Measurements from ENCODE around the gene RNF144A.

RNF144A gene

GRCh38 chr2:6947929-6948676 is 30.9 kb downstream of the RNF144A start:
- in situ Hi-C loops (cut with HindIII; ENCODE audit: low pct_ligation_motif_present, low sequenced_read_pairs), result no loop called here
- H3K27me3 ChIP-seq (replicated peaks), result no peaks in the 10 kb centered on the region
- no peaks in the 10 kb centered on the region for H3K36me3 ChIP-seq (replicated peaks)
- H3K27ac ChIP-seq, result no peak overlapping the region
- TF ChIP-seq, protein P1, sequence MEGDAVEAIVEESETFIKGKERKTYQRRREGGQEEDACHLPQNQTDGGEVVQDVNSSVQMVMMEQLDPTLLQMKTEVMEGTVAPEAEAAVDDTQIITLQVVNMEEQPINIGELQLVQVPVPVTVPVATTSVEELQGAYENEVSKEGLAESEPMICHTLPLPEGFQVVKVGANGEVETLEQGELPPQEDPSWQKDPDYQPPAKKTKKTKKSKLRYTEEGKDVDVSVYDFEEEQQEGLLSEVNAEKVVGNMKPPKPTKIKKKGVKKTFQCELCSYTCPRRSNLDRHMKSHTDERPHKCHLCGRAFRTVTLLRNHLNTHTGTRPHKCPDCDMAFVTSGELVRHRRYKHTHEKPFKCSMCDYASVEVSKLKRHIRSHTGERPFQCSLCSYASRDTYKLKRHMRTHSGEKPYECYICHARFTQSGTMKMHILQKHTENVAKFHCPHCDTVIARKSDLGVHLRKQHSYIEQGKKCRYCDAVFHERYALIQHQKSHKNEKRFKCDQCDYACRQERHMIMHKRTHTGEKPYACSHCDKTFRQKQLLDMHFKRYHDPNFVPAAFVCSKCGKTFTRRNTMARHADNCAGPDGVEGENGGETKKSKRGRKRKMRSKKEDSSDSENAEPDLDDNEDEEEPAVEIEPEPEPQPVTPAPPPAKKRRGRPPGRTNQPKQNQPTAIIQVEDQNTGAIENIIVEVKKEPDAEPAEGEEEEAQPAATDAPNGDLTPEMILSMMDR (IDR thresholded peaks at IDR 0.05; ENCODE audit: low read depth, low read length, missing control alignments), result no peak
- DNase-seq, result no peak
- no peak overlapping the region for H3K4me3 ChIP-seq (ENCODE audit: low read depth, low read length)

DNA sequence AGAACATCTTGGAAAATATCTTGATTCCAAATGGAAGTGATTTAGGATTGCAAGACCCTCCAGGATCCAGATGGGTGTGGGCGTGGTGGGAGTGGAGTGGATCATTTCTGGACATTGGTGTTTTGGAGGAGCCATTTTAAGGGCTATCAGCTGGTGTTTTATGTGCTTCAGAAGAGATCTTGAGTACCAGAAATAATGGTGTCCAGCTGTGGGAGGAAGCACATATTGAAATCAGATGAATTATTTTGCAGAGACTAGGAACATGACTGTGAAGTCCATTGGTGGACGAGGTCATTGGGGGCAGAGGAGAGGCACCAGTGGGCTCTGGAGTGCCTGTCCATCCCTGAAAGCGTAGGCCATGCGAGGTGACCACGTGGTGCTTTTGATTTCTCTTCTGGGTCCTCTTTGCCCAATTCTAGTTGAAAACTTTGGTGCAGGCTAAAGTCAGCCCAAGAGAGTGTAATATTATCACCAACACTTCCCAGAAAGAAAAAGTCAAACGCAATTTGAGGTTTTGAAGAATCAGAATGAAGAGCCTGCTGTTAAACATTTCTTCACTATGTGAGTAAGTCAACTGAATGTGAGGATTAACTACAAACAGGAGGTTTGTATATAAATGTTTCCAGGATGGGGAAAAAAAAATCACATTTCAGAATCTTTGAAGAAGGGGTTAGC is 31.6 kb downstream of the RNF144A start:
- DNase-seq, result no peak
- Histone ChIP-seq H3K4me3 (ENCODE audit: low read depth, low read length) (no peak overlapping the region), H3K27ac (no peak overlapping the region)

GRCh38 chr2:6951046-6951445 is 33.8 kb downstream of the RNF144A start:
- Histone ChIP-seq H3K27ac (no peak overlapping the region), H3K27me3 (replicated peaks) (no peaks in the 10 kb centered on the region), H3K4me3 (ENCODE audit: low read depth, low read length) (no peak overlapping the region), H3K36me3 (replicated peaks) (no peaks in the 10 kb centered on the region)
- DNase-seq, result no peak
- in situ Hi-C loops (cut with HindIII; ENCODE audit: low pct_ligation_motif_present, low sequenced_read_pairs), result no loop called here
- TF ChIP-seq, protein P1 (IDR thresholded peaks at IDR 0.05; ENCODE audit: low read depth, low read length, missing control alignments), result no peak

More for the DNA sequence above, 31.6 kb downstream of the RNF144A start:
- TF ChIP-seq, protein P1 (IDR thresholded peaks at IDR 0.05; ENCODE audit: low read depth, low read length, missing control alignments), result no peak
- no peaks in the 10 kb centered on the region for H3K36me3 ChIP-seq (replicated peaks)
- H3K27me3 ChIP-seq (replicated peaks), result no peaks in the 10 kb centered on the region
- in situ Hi-C loops (cut with HindIII; ENCODE audit: low pct_ligation_motif_present, low sequenced_read_pairs), result no loop called here

- no peak overlapping the region for H3K27ac ChIP-seq
- TF ChIP-seq, protein P1 (IDR thresholded peaks at IDR 0.05; ENCODE audit: low read depth, low read length, missing control alignments), result no peak
- in situ Hi-C loops (cut with HindIII; ENCODE audit: low pct_ligation_motif_present, low sequenced_read_pairs), result no loop called here
- no peaks in the 10 kb centered on the region for H3K27me3 ChIP-seq (replicated peaks)
- H3K36me3 ChIP-seq (replicated peaks), result no peaks in the 10 kb centered on the region
- H3K4me3 ChIP-seq (ENCODE audit: low read depth, low read length), result no peak overlapping the region
- no peak for DNase-seq
Measured at GRCh38 chr2:6952101-6952500, 34.9 kb downstream of the RNF144A start.

- H3K27me3 ChIP-seq (replicated peaks), result no peaks in the 10 kb centered on the region
- no peak for DNase-seq
- in situ Hi-C loops (cut with HindIII; ENCODE audit: low pct_ligation_motif_present, low sequenced_read_pairs), result no loop called here
- no peak overlapping the region for H3K4me3 ChIP-seq (ENCODE audit: low read depth, low read length)
- H3K36me3 ChIP-seq (replicated peaks), result no peaks in the 10 kb centered on the region
- no peak overlapping the region for H3K27ac ChIP-seq
- TF ChIP-seq, protein P1 (IDR thresholded peaks at IDR 0.05; ENCODE audit: low read depth, low read length, missing control alignments), result no peak
Measured at GRCh38 chr2:6954586-6954985, 37.4 kb downstream of the RNF144A start.
